ENCODE measurements around the gene RAI1.
"Not testable (repeated sequence)": the region's sequence is repeated elsewhere in the genome, so short reads cannot be mapped to it uniquely, and the experiment has no call there.

RAI1 gene, protein sequence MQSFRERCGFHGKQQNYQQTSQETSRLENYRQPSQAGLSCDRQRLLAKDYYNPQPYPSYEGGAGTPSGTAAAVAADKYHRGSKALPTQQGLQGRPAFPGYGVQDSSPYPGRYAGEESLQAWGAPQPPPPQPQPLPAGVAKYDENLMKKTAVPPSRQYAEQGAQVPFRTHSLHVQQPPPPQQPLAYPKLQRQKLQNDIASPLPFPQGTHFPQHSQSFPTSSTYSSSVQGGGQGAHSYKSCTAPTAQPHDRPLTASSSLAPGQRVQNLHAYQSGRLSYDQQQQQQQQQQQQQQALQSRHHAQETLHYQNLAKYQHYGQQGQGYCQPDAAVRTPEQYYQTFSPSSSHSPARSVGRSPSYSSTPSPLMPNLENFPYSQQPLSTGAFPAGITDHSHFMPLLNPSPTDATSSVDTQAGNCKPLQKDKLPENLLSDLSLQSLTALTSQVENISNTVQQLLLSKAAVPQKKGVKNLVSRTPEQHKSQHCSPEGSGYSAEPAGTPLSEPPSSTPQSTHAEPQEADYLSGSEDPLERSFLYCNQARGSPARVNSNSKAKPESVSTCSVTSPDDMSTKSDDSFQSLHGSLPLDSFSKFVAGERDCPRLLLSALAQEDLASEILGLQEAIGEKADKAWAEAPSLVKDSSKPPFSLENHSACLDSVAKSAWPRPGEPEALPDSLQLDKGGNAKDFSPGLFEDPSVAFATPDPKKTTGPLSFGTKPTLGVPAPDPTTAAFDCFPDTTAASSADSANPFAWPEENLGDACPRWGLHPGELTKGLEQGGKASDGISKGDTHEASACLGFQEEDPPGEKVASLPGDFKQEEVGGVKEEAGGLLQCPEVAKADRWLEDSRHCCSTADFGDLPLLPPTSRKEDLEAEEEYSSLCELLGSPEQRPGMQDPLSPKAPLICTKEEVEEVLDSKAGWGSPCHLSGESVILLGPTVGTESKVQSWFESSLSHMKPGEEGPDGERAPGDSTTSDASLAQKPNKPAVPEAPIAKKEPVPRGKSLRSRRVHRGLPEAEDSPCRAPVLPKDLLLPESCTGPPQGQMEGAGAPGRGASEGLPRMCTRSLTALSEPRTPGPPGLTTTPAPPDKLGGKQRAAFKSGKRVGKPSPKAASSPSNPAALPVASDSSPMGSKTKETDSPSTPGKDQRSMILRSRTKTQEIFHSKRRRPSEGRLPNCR (N-terminal part only)

DNA sequence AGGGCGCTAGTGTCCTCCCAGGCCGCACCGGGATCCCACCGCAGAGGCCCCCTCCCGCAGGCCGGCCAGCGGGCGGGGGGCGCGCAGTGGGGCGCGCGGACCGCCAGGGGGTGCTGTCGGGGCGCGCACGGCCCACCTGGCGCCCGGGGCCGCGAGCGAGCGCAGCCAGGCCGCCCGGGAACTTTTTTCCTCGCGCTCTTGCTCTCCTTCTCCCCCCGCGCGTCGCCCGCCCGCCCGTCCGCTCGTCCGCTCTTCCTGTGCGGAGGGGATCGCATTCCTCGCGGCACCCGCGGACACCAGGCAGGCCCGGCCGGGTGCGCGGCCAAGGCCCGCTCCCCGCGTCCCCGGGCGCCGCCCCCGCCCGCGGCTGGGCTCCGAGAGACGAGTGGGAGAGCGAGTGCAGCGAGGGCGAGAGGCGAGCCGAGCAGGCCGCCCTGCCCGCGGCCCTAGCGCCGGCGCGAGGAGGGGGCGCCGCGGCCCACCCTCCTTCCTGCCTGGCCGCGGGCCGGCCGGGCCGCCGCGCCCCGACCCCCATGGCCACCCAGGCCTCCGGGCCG, at the start of gene RAI1:
RAI1 (plus strand) TSS at position 272 of the 557 bp plus-strand sequence. CDS start 111,491 bp downstream, outside the sequence.
- peak; percentile 88 for DNase-seq

DNA sequence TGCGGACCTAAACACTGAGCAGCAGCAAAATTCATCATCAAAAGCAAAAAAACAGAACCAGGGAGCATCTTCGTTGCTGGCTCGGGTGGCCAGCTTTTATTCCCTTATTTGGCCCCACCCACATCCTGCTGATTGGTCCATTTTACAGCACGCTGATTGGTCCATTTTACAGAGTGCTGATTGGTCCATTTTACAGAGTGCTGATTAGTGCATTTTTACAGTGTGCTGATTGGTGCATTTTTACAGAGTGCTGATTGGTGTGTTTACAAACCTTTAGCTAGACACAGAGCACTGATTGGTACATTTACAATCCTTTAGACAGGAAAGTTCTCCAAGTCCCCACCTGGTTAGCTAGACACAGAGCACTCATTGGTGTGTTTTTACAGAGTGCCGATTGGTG, 48.6 kb upstream of the RAI1 start:
- DNase-seq, result not testable (repeated sequence)

DNA sequence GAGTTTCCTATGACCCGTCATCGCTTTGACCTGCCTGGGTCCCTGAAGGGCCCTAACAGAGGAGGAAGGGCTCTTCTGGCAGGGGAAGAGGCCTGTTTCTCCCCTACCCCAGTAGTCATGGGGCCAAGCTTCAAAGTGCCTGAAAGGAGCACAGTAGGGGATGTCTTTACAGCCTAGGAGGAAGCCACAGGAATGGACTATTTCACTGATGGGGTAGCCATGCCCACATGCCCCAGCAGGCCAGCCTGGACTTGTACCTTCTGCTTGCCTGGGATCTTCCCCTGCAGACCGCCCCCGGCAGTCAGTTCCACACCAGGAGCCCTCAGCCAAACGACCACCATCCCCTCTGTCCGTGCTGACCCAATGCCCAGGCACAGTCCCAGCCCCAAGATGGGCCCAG, 47.9 kb upstream of the RAI1 start:
- DNase-seq, result no peak

DNA sequence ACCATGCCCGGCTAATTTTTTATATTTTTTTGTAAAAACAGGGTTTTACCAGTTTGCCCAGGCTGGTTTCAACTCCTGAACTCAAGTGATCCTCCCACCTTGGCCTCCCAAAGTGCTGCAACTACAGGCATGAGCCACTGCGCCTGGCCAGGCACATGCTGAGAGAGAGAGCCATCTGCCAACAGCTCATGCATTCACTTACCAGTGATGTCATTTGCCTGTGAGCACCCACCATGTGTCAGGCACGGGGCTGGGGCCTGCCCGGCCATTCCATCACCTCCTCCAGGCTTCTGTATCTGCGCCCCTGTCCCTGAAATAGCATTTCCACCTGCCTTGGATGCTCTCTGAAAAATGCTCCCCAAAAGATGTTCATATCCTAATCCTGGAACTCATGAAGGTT, 46.1 kb upstream of the RAI1 start:
- no peak for DNase-seq

DNA sequence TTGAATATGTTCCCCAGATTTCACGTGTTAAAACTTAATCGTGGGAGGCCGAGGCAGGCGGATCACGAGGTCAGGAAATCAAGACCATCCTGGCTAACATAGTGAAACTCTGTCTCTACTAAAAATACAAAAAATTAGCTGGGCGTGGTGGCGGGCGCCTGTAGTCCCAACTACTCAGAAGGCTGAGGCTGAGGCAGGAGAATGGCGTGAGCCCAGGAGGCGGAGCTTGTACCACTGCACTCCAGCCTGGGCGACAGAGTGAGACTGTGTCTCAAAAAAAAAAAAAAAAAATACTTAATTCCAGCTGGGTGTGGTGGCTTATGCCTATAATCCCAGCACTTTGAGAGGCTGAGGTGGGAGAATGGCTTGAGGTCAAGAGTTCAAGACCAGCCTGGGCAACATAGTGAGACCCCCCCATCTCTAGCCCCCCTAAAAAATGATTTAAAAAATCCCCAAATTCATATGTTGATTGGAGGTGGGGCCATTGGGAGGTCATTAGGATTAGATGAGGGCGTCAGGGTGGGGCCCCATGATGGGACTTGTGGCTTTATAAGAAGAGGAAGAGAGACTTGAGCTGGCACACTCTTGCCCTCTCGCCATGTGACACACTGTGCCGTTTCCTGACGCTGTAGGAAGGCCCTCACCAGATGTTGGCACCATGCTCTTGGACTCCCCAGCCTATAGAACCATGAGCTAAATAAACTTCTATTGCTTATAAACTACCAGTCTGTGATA, 45.6 kb upstream of the RAI1 start:
- DNase-seq, result not testable (repeated sequence)

DNA sequence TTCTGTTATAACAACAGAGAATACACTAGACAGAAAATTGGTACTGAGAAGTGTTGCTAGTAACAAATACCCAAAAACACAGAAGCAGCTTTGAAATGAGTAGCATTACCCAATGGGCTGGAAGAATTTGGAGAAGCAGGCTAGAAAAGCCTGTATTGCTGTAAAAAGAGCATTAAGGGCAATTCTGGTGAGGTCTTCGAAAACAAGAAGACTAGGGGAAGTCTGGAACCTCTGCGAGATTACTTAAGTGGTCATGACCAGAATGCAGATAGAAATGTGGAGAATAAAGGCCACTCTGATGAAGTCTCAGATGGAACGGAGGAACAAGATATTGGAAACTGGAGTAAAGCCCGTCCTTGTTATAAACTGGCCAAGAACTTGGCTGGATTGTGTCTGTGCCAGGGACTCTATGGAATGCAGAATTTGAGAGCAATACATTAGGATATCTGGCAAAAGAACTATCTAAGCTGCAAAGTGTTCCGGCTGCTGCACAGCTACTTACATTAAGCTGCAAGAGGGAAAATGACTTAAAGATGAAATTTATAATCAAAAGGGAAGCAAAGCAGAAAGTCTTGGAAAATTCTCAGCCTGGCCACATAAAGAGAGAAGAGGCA, 44.9 kb upstream of the RAI1 start:
- peak; percentile 61 for DNase-seq

DNA sequence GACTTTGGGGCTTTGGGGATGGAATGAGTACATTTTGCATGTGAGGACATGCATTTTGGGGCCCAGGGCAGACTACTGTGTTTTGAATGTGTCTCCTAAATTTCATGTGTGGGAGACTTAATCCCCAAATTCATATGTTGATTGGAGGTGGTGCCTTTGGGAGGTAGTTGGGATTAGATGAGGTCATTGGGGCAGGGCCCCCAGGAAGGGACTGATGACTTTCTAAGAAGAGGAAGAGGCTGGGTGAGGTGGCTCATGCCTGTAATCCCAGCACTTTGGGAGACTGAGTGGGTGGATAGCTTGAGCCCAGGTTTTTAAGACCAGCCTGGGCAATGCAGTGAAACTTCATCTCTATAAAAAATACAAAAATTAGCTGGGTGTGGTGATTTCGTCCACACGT, 42.8 kb upstream of the RAI1 start:
- DNase-seq, result no peak

DNA sequence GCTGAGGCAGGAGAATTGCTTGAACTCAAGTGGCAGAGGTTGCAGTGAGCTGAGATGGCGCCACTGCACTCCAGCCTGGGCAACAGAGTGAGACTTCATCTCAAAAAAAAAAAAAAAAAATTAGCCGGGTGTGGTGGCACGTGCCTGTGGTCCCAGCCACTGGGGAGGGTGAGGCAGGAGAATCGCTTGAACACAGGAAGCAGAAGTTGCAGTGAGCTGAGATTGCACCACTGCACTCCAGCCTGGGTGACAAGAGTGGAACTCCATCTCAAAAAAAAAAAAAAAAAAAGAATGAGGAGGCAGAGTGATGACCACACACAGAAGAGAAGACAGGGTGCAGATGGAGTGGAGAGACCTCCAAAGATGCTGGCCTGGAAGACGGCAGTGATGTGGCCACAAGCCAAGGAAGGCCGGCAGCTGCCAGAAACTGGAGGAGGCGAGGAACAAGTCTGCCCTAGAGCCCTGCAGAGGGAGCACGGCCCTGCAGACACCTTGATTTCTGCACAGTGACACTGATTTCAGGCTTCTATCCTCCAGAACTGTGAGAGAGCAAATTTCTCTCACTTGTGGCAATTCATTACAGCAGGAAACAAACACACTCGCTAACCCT, 41.5 kb upstream of the RAI1 start:
- DNase-seq, result peak; percentile 54

DNA sequence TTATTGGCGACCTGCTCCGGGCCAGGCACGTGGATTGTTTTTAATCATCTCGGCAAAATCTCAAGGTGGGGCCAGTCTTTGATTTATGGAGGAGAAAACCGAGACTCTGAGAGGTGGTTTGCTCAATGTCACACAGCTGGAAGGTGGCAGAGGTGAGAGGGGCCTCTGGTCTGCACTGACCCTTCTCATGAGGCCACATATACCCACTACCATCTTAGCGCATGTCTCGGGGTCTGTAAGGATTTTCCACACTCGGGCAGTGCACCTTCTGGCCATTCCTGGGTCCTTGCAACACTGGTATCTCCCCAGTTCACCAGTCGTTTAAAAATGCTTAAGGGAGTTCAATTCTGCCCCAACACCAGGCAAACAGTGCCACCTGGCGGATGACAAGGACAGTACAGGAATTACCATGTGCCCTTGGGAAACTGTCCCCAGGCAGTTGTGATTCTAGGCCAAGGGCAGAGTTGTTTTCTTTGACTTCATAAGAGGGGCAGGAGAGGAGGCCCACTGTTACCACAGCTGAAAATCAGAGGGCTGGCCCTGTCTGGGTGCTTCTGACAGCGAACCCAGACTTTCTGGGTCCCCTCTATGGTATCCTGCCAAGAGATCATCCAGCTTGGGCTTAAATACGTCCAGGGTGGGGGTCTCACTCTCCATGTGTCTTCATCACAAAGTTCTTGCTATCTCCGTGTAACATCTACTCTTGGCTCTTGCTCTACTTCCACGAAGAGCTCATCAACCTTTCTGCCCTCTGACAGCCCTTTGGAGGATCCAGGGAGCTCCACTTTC, 39.4 kb upstream of the RAI1 start:
- DNase-seq, result peak; percentile 83

DNA sequence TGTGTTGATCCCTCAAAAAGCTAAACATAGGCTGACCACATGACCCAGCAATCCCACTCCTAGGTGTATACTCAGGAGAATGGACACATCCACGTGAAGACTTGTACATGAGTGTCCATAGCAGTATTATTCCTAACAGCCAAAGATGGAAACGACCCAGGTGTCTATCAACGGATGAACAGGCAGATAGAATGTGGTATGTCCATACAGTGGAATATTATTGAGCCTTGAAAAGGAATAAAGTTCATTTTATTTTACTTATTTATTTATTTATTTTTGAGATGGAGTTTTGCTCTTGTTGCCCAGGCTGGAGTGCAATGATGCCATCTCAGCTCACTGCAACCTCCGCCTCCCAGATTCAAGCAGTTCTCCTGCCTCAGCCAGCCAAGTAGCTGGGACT, 36.1 kb upstream of the RAI1 start:
- DNase-seq, result not testable (repeated sequence)

DNA sequence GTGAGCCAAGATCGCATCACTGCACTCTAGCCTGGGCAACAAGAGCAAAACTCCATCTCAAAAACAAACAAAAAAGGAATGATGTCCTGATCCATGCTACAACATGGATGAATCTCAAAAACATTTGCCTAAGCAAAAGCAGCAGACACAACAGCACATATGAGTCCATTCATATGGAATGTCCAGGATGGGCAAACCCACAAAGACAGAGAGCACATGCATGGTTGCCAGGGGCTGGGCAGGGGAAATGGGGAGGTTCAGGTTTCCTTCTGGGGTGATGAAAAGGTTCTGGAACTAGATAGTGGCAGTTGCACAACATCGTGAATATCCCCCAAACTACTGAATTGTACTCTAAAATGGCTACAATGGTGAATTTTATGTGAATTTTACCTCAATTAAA, 35.3 kb upstream of the RAI1 start:
- no peak for DNase-seq

DNA sequence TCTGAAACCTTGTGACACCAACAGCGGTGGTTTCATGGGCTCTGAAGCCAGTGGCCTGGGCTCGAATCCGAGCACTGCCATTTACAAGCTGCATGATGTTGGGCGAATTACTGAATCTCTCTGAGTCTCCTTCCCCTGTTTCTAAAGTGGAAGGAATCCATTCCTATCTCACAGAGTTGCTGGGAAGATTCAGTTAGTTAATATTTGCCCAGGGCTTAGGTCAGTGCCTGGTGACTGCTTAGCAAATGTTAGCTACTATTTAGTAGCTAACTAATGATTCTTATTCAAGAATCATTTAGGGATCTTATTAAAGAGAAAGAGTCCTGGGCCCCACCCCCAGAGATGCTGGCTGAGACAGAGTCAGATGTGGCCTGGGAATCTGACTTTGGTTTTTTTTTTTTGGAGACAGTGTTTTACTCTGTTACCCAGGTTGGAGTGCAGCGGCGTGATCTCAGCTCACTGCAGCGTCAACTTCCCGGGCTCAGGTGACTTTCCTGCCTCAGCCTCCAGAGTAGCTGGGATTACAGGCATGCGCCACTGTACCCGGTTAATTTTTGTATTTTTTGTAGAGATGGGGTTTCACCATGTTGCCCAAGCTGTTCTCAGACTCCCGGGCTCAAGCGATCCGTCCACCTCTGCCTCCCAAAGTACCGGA, 33.6 kb upstream of the RAI1 start:
- no peak for DNase-seq

DNA sequence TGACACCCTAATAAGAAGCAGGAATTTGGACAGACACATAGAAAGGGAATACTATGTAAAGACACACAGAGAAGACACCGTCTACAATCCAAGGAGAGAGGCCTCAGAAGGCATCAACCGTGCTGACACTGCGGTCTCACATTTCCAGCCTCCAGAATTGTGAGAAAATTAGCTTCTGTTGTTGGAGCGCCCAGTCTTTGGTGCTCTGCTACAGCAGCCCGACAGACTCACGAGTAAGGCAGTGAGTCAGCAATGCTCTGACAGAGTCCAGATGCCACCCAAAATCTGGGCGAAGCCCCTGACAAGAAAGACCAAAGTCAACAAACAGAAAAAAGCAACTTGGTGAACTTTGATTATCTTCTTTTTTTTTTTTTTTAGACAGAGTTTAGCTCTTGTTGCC, 32.5 kb upstream of the RAI1 start:
- no peak for DNase-seq

DNA sequence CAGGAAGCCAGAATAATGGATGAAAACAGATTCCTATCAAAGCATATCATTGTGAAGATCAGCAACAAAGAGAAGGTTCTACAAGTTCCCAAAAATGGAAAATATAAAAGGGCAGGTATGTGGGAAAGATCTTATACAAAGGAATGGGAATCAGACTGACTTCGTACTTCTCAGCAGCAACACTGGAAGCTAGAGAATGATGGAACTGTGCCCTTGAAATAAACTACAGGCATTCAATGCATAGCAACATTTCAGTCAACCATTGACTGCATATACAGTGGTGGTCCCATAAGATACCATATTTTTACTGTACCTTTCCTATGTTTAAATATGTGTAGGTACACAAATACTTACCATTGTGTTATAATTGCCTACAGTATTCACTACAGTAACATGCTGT, 30.3 kb upstream of the RAI1 start:
- no peak for DNase-seq

DNA sequence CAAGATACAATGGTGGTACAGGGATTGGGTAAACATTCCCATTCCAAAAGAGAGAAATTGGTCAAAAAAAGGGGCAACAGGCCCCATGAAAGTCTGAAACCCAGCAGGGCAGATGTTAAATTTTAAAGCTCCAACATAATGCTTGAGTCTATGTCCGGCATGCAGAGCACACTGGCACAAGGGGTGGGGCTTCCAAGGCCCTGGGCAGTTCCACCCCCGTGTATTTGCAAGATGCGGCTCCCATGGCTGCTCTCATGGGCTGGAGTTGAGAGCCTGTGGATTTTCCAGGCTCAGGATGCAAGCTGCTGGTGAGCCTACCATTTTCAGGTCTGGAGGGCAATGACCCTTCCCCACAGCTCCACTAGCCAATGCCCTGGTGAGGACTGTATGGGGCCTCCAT, 27.9 kb upstream of the RAI1 start:
- no peak for DNase-seq

DNA sequence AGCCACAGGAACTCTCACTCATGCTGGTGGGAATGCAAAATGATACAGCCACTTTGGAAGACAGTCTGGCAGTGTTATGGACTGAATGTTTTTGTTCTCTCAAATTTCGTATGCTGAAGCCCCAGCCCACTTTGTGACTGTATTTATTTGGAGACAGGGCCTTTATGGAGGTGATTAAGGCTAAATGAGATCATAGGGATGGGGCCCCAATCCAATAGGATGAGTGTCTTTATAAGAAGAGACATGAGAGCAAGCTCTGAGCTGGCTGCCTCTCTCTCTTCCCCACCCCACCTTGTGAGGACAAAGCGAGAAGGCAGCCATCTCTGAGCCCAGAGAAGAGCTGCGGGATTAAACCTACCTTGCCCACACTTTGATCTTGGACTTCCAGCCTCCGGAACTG, 21.9 kb upstream of the RAI1 start:
- DNase-seq, result no peak

DNA sequence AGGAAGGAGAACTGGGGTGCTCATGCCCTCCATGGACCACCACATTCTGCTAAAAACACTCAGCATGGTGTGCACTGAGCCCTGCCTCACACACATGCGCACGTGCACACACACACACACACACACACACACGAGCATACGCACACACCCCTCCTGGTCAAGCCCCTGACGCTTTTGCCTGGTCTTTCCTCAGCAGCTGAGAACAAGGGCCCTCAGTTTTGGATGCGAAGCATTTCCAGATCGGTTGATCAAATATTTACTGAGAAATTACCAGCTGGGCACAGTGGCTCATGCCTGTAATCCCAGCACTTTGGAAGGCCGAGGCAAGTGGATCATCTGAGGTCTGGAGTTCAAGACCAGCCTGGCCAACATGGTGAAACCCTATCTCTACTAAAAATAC, 20.1 kb upstream of the RAI1 start:
- DNase-seq, result no peak

DNA sequence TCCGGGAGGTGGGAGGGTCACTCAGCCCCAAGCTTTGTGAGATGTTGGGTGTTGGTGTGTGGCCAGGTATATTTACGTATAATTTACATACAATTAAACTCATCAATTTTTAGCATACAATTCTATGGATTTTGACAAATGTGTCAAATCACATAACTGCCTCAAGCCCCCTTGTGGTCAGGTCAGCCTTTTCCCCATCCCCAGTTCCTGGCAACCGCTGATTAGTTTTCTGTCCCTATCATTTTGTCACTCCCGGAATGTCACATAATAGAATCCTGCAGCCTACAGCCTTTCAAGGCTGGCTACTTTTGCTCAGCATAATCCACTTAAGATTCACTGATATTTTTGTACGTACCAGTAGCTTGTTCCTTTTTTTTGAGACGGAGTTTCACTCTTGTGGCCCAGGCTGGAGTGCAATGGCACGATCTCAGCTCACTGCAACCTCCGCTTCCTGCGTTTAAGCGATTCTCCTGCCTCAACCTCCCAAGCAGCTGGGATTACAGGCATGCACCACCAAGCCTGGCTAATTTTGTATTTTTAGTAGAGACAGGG, 19.3 kb upstream of the RAI1 start:
- DNase-seq, result no peak

DNA sequence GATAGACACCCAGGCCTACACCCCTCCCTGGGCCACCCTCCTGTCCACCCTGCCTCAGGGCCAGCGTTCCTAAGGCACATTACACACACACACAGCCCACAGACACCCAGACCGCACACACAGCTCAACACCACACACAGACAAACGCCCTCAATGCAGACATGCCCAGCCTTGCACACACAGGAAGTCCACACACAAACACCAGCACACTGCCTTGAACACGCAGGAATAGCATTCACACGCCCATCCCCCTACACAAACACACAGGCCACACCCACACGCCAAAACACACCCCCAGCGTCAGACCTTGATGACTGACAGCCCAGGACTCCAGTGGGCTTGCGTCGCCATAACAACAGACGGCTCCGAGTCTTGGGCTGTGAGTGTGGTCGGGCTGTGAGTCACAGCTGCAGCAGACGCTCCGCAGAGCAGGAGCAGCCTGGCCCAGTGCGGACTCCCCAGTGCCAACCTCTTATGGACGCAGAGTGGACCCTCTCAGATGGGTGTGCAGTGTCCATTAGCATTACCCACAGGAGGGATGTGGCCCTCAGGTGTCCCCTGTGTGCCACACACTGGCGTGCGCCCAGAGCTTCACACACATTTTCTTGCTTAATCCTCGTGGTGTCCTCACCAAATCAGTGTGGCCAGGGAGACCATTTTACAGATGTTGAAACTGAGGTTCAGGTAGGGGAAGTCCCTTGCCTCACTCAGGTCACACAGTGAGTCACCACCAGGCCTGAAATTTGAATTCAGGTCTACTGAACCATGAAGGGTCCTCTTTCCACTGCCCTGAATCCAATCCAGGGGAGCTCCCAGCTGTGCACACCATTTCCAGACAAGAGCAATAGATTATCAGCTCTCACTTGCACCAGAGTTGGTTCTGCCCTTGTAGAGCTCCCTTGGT, 17.8 kb upstream of the RAI1 start:
- peak; percentile 86 for DNase-seq
